Right renal cortex interstitium (tissue), 3 donors: ENCODE measurements around the gene MYRFL. TPM values are rescaled to one million over a fixed set of nuclear protein-coding genes. Genes with fewer than 3 reads are reported as not detected.
A peak's percentile ranks its signal among the peaks of the same experiment; 100 is the strongest.
"Not testable (repeated sequence)": the region's sequence is repeated elsewhere in the genome, so short reads cannot be mapped to it uniquely, and the experiment has no call there.

Experiments
- DNase-seq, 3 donors: peaks; one replicate each; pipeline ENCODE4 v3.0.0-alpha.2; 2013; ENCODE audit warnings: low read depth in 3 of 3, low spot score in 2 of 3
- polyA plus RNA-seq, 3 donors: library from polyadenylated mRNA; unstranded; fragments of 120-200 nt; gene quantifications; one replicate each; pipeline ENCODE4 v1.2.1, GENCODE V29; 2013; ENCODE audit not compliant: insufficient read length in 3 of 3

MYRFL gene
- polyA plus RNA-seq = 1 to 10 TPM; 1.1 to 1.9 (median 1.2) TPM

- DNase-seq = no peak
These were observed at the start of gene MYRFL for GRCh38 chr12:69824966-69825560. TSS of gene MYRFL (plus strand) at chr12:69825227. CDS start at chr12:69825518, 291 bp downstream.

- DNase-seq = no peak
These were observed 45.1 kb upstream of the MYRFL start for GRCh38 chr12:69779928-69780327.

- DNase-seq = no peak
These were observed 41.7 kb upstream of the MYRFL start for GRCh38 chr12:69783365-69783764.

DNA sequence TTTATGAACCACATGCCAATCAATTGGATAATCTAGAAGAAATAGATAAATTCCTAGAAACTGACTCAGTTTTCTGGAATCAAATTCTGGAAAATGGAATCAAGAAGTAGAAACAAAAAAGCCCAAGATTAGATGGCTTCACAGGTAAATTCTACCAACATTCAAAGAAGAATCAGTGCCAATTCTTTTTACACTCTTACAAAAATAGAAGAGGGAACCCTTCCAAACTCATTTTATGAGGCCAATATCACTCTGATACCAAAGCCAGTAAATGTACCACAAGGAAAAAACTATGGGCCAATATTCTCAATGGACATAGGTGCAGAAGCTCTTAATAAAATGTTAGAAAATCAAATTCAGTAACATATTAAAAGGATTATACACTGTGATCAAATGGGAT lies 35.7 kb upstream of the MYRFL start:
- no peak for DNase-seq

DNA sequence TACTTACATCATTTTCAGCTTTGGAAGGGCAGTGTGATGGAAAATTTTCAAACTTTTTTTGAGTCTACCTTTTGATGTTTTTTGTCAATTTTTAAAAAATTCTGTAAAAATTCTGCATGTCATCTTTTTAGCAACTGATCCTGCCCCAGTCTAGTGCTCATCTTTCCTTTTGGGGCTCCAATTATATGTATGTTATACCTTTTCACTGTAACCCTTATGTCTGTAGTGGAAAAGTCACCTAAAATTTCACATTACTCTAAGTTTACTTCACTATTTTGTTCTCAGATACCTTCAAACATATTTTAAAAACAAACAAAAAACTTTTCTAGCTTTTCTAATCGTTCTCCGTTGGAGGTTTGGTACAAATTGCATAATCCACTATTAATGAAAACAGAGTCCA lies 32.5 kb upstream of the MYRFL start:
- DNase-seq = no peak

GRCh38 chr12:69807101-69807897 lies 17.7 kb upstream of the MYRFL start:
- not testable (repeated sequence) for DNase-seq

DNA sequence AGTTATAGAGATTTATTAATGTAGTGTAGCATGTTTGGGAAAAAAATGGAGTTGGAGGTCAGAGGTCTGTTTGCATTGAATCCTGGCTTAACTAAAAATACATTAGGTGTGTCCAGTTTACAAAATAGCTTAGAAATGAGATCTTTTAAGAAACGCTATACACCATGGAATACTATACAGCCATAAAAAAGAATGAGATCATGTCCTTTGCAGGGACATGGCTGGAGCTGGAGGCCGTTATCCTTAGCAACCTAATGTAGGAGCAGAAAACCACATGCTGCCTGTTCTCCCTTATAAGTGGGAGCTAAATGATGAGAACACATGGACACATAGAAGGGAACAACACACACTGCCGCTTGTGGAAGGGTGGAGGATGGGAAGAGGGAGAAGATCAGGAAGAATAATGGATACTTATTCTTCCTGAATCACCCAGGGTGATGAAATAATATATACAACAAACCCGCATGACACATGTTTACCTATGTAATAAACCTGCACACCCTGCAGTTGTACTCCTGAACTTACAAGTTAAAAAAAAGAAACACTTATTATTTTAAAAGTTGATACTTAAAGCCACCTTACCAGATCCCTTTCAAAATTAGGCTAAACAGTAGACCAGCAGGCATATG lies 14.0 kb upstream of the MYRFL start:
- no peak for DNase-seq

DNA sequence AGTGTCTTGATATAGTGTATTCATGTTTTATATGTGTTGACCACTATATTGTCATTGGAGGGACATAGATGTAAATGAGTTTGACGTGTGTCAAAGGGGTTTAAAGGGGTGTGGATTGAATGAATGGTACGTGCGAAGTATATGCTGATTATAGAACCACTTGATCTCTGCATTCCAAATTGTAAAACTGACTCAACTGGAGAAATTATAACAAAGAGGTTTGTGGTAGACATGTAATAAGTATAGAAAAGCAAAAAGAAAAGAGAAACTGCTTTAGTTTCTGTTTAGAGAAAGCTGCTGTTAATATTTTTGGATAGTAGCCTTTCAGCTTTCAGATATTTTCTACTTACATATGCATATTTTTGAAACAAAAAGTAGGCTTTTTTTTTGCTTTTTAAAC lies 8.9 kb upstream of the MYRFL start:
- no peak for DNase-seq

DNA sequence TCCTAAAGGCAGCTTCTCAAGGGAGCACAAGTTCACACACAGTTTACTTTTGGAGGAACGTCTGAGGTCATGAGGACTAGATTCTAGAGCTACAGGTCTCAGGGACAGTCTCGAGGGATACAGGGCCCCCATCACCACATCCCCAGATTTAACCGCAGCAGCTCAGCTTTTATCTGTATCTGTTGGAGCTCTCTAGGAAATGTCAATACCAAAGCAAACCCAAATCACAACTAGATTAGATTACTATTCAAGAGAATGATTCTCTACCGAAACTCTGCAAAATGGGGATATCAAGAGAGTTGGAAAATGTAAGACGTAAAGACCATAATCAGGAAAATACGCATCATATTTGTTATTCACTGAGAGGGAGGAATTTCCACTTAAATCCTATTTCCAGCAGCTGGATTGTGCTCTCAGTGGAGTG lies 4.0 kb upstream of the MYRFL start:
- no peak for DNase-seq

- no peak for DNase-seq
These were observed 3.4 kb upstream of the MYRFL start for GRCh38 chr12:69821456-69822159.

- DNase-seq = no peak
These were observed 2.7 kb upstream of the MYRFL start for GRCh38 chr12:69822201-69822860.

DNA sequence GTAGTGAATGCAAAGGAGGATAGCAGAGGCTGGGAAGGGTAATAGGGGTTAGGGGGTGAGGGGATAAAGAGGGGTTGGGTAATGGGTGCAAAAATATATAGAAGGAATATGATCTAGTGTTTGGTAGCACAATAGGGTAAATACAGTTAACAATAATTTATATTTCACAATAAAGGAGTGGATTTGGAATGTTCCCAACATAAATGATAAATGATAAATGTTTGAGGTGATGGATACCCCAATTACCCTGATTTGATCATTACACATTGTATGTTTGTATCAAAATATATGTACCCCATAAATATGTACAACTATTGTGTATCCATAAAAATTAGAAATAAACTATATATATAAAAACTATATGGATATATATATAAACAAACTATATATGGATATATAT lies 999 bp upstream of the MYRFL start:
- DNase-seq = no peak

GRCh38 chr12:69828897-69829296 lies 3.9 kb downstream of the MYRFL start:
- DNase-seq = no peak

DNA sequence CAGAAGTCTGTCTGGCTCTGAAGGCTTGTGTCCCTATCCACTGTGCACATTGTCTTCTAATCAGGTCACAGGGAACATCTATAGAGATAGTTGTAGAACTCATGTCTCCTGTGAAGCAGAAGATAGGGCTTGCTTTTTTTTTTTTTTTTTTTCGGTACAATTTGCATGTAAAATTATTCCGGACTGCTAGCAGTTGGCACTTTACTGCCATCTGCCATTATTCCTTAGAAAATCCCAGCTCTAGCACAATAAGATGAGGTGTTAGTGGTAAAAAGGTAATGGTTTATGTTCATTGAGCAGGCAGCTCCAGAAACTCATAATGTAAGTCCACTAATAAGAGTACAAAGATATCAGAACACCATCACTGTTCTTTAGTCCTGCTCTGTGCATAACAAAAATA lies 8.7 kb downstream of the MYRFL start:
- no peak for DNase-seq

DNA sequence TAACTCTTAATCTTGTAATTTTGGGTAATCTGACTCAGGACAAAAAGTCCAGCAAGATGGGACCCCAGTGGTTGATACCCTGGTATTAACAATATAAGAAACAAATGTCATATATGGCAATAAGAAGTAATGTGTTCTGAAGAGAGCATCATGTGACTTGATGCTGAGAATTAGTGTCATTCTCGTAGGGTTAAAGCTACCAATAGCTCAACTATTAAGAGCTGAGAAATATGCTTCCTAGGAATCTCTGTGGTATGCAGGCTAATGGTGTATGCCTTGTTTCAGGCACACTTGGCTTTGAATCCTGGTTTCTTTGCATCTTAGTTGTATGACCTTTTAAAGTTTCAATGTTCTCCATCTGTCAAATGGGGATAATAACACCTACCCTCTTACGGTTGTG lies 9.1 kb downstream of the MYRFL start:
- peak in 1 of 3 donors; percentile 16 for DNase-seq

DNA sequence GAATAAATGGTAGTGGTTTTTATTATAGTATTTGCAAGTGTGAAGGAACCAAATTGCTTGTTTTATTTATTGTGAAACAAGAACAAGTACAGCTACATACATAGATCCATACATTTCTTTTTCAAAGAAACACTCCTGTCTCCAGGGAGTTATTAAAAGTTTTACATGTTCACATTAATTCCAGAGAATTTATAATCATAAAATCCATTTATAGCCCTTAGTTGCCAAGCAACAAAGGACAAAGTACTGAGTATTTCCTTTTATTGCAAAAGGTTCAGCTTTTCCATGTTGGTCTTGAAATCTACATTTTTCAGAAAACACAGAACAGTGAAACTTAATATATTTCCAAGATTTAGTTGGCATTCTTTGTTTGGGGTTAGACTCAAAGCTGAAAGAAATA lies 9.5 kb downstream of the MYRFL start:
- DNase-seq = peak in 1 of 3 donors; percentile 10

- DNase-seq = no peak
These were observed 10.1 kb downstream of the MYRFL start for GRCh38 chr12:69835081-69835480.

DNA sequence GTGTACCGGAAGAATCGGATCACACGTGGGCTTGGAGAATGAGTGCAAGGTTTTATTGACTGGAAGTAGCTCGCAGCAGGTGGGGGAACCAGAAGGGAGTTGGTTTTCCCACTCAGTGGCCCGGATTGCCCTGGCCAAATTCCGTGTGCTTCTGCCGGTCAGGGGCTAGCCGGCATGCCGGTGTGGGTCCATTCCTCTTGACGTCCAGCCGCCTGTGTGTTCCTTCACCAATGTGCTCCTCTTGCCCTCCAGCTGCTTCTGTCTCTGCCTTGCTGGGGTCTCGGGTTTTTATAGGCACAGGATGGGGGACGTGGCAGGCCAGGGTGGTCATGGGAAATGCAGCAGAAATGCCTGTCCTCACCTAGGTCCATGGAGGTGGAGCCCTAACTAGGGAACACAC lies 11.0 kb downstream of the MYRFL start:
- DNase-seq = no peak

GRCh38 chr12:69837191-69837590 lies 12.2 kb downstream of the MYRFL start:
- DNase-seq = no peak

- DNase-seq = no peak
These were observed 12.8 kb downstream of the MYRFL start for GRCh38 chr12:69837657-69838415.
